GM12891 (cell line): ENCODE measurements around the gene CDK18.

Source experiments
- POLR2A ChIP-seq: IDR thresholded peaks from 2 replicates; pipeline ENCODE4 v1.6.1; 2011; ENCODE audit warnings: low read depth, low read length, control low read depth
- POLR2AphosphoS5 ChIP-seq: IDR thresholded peaks from 2 replicates; pipeline ENCODE4 v1.6.1; 2011; ENCODE audit warnings: low read depth, low read length, control low read depth

DNA sequence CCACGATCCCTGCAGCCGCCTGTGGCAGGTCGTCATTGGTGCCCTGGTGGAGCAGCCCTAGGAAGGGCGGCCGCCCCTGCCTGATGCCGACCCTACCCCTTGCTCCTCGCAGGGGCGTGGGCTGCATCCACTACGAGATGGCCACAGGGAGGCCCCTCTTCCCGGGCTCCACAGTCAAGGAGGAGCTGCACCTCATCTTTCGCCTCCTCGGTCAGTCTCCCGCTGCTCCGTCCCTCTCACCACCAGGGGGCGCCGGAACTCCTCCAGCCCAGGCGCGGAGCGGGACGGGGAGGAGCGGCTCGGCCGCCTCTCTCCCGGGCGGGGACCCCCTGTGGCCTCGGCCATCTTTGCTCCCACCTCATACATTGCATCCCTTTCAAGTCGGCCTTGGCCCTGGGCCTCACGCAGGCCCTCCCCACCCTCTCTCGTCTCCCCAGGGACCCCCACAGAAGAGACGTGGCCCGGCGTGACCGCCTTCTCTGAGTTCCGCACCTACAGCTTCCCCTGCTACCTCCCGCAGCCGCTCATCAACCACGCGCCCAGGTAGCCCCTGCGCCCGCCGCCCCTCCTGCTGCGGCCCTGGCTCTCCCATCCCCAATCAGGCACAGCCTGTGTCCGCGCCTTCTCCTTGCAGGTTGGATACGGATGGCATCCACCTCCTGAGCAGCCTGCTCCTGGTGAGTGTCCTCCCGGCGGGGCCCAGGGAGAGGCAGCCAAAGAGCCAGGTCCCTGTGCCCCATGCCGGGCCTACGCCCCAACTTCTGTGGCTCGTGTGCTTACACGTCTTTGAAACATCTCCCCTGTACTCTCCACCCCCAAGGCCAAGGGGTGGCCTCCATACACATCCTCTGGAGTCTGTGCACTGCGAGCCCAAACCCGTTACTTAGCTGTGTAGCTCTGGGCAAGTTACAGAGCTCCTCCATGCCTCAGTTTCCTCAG, 24.7 kb downstream of the CDK18 start:
- TF ChIP-seq POLR2A = no peak
- TF ChIP-seq POLR2AphosphoS5 = no peak
